ENCODE measurements around the gene ALG9. TPM values are rescaled to one million over a fixed set of nuclear protein-coding genes. Genes with fewer than 3 reads are reported as not detected.
A peak's percentile ranks its signal among the peaks of the same experiment; 100 is the strongest.

ALG9 gene
- total RNA-seq (2022): 28.8 and 31.2 TPM in 2 replicates
- Bru-seq, nascent RNA: percentile 60 among the genes with signal in this experiment
- percentile 82 among the genes with signal in this experiment for BruChase-seq, experiment 1, labeled RNA remaining after a 6-hour chase
- percentile 72 among the genes with signal in this experiment for BruChase-seq, experiment 2, labeled RNA remaining after a 2-hour chase
- long read RNA-seq, transcript ALG9-214 (15 exons, 2,028 nt): major isoform, 18 of 43 reads
- long read RNA-seq, transcript ALG9-215 (15 exons, 2,069 nt): minor isoform, 9 of 43 reads
- long read RNA-seq, partial matches to known transcripts: 1 of 43 reads
- long read RNA-seq, other reads (novel, unspliced or antisense): 12 of 43 reads

GRCh38 chr11:111870886-111871692 lies at the start of gene ALG9:
TSS of gene ALG9 (minus strand) at chr11:111871581. CDS start at chr11:111871482, 99 bp downstream.
- Mint-ChIP-seq H3K27ac (ENCODE audit: low read depth, unreplicated experiment) (peak within 1 kb of the TSS; percentile 57), H3K27me3 (ENCODE audit: insufficient read depth, unreplicated experiment) (no peaks in the 10 kb centered on the region), H3K4me1 (ENCODE audit: insufficient read depth, unreplicated experiment) (peaks cover 12% of the 10 kb centered on the region), H3K9me3 (ENCODE audit: unreplicated experiment) (no peaks in the 10 kb centered on the region), H3K36me3 (ENCODE audit: insufficient read depth, unreplicated experiment) (peaks cover 31% of the 10 kb centered on the region), H3K4me3 (ENCODE audit: unreplicated experiment) (peak within 1 kb of the TSS; percentile 96)
- intact Hi-C loops (cut with micrococcal nuclease): loop anchor here (10.0 kb wide), 1 partner anchor 294 kb away; the partner anchor contains the start of genes IL18 and TEX12
- ChIA-PET CTCF (interaction anchor here (0.6 to 5.5 kb wide), 18 partner anchors 9 to 668 kb away, joined by 3 to 35 read pairs (median 4); no protein-coding TSS in a partner anchor), POLR2A (interaction anchor here (0.5 to 3.5 kb wide), 37 partner anchors 9 to 1583 kb away, joined by 3 to 29 read pairs (median 4); partner anchors contain the start of genes CFAP68, DLAT, NKAPD1 and PIH1D2)
- DNase-seq (ENCODE audit: unreplicated experiment): peak; percentile 82
- no TSS peak for BruUV-seq (replicated peaks)
- TF ChIP-seq CTCF (IDR thresholded peaks at IDR 0.05; ENCODE audit: unreplicated experiment): peak; percentile 44

- no peak overlapping the region for H3K4me3 Mint-ChIP-seq (ENCODE audit: unreplicated experiment)
- no peaks in the 10 kb centered on the region for H3K9me3 Mint-ChIP-seq (ENCODE audit: unreplicated experiment)
- no peaks in the 10 kb centered on the region for H3K27me3 Mint-ChIP-seq (ENCODE audit: insufficient read depth, unreplicated experiment)
- no TSS peak for BruUV-seq (replicated peaks)
- intact Hi-C loops (cut with micrococcal nuclease): no loop called here
- ChIA-PET POLR2A (no interaction called here), CTCF (interaction anchor here (0.8 kb wide), 1 partner anchor 179 kb away, joined by 3 read pairs; no protein-coding TSS in a partner anchor)
- DNase-seq (ENCODE audit: unreplicated experiment): no peak
- TF ChIP-seq CTCF (IDR thresholded peaks at IDR 0.05; ENCODE audit: unreplicated experiment): no peak
- H3K36me3 Mint-ChIP-seq (ENCODE audit: insufficient read depth, unreplicated experiment): peaks cover 4% of the 10 kb centered on the region
- no peak overlapping the region for H3K27ac Mint-ChIP-seq (ENCODE audit: low read depth, unreplicated experiment)
- H3K4me1 Mint-ChIP-seq (ENCODE audit: insufficient read depth, unreplicated experiment): peaks cover 28% of the 10 kb centered on the region
These were observed 49.5 kb upstream of the ALG9 start for GRCh38 chr11:111920908-111921307.

- BruUV-seq (replicated peaks): no TSS peak
- intact Hi-C loops (cut with micrococcal nuclease): loop anchor here (2.0 kb wide), 1 partner anchor 40 kb away; the partner anchor contains the start of genes CFAP68 and FDXACB1
- POLR2A ChIA-PET: interaction anchor here (0.5 to 2.1 kb wide), 13 partner anchors 8 to 292 kb away, joined by 3 to 17 read pairs (median 4); partner anchors contain the start of gene CFAP68
- H3K27ac Mint-ChIP-seq (ENCODE audit: low read depth, unreplicated experiment): peak within 1 kb of the TSS; percentile 68
- CTCF ChIA-PET: interaction anchor here (0.6 to 2.3 kb wide), 8 partner anchors 10 to 155 kb away, joined by 3 to 11 read pairs (median 3); partner anchors contain the start of gene PIH1D2
- no peaks in the 10 kb centered on the region for H3K9me3 Mint-ChIP-seq (ENCODE audit: unreplicated experiment)
- no peaks in the 10 kb centered on the region for H3K27me3 Mint-ChIP-seq (ENCODE audit: insufficient read depth, unreplicated experiment)
- peaks cover 4% of the 10 kb centered on the region for H3K36me3 Mint-ChIP-seq (ENCODE audit: insufficient read depth, unreplicated experiment)
- peak within 1 kb of the TSS; percentile 68 for H3K4me3 Mint-ChIP-seq (ENCODE audit: unreplicated experiment)
- DNase-seq (ENCODE audit: unreplicated experiment): peak; percentile 76
- no peak for TF ChIP-seq CTCF (IDR thresholded peaks at IDR 0.05; ENCODE audit: unreplicated experiment)
- peaks cover 21% of the 10 kb centered on the region for H3K4me1 Mint-ChIP-seq (ENCODE audit: insufficient read depth, unreplicated experiment)
These were observed 47.2 kb upstream of the ALG9 start, which contains the start of gene C11orf52 for GRCh38 chr11:111918390-111919256. TSS of gene C11orf52 (plus strand) at chr11:111918913. CDS start at chr11:111918973, 60 bp downstream.
